ENCODE results near the gene FEZF1. TPM values are rescaled to one million over a fixed set of nuclear protein-coding genes. Genes with fewer than 3 reads are reported as not detected.

The FEZF1 gene
- total RNA-seq = not detected

- Mint-ChIP-seq H3K9me3 (ENCODE audit: insufficient read depth) (peaks cover 5% of the 10 kb centered on the region), H3K36me3 (ENCODE audit: low read depth) (peaks cover 11% of the 10 kb centered on the region), H3K4me3 (peak within 1 kb of the TSS; percentile 34), H3K27ac (no peak within 1 kb of the TSS), H3K4me1 (ENCODE audit: low read depth) (peaks cover 2% of the 10 kb centered on the region), H3K27me3 (ENCODE audit: low read depth) (peaks cover 78% of the 10 kb centered on the region)
- POLR2A ChIA-PET = no interaction called here
- CTCF ChIA-PET = no interaction called here
- DNase-seq (no peak), ATAC-seq (no peak)
These were observed at the start of gene FEZF1 for GRCh38 chr7:122304319-122304975. FEZF1 (minus strand) TSS chr7:122304750; CDS start chr7:122304437, 313 bp downstream.

GRCh38 chr7:122352454-122352853 is 47.9 kb upstream of the FEZF1 start:
- H3K4me1 Mint-ChIP-seq (ENCODE audit: low read depth) = no peaks in the 10 kb centered on the region
- ATAC-seq (no peak), DNase-seq (no peak)
- no peaks in the 10 kb centered on the region for H3K36me3 Mint-ChIP-seq (ENCODE audit: low read depth)
- POLR2A ChIA-PET = no interaction called here
- no peaks in the 10 kb centered on the region for H3K9me3 Mint-ChIP-seq (ENCODE audit: insufficient read depth)
- CTCF ChIA-PET = no interaction called here
- no peaks in the 10 kb centered on the region for H3K27me3 Mint-ChIP-seq (ENCODE audit: low read depth)
- no peak overlapping the region for H3K4me3 Mint-ChIP-seq
- H3K27ac Mint-ChIP-seq = no peak overlapping the region

DNA sequence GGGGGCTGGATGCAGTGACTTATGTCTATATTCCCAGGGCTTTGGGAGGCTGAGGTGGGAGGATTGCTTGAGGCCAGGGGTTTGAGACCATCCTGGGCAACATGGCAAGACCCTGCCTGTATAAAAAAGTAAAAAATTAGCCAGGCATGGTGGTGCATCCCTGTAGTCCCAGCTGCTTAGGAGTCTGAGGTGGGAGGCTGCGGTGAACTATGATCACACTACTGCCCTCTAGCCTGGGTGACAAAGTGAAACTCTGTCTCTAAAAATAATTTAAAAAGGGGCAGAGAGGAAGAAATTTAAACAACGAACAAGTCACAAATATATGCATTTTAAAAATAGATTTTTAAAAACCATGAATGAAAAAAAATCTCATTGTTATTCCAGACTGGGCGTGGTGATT is 46.2 kb upstream of the FEZF1 start:
- no peaks in the 10 kb centered on the region for H3K27me3 Mint-ChIP-seq (ENCODE audit: low read depth)
- H3K36me3 Mint-ChIP-seq (ENCODE audit: low read depth) = no peaks in the 10 kb centered on the region
- no peaks in the 10 kb centered on the region for H3K9me3 Mint-ChIP-seq (ENCODE audit: insufficient read depth)
- ATAC-seq (no peak), DNase-seq (no peak)
- ChIA-PET CTCF (no interaction called here), POLR2A (no interaction called here)
- no peaks in the 10 kb centered on the region for H3K4me1 Mint-ChIP-seq (ENCODE audit: low read depth)
- no peak overlapping the region for H3K4me3 Mint-ChIP-seq
- H3K27ac Mint-ChIP-seq = no peak overlapping the region

DNA sequence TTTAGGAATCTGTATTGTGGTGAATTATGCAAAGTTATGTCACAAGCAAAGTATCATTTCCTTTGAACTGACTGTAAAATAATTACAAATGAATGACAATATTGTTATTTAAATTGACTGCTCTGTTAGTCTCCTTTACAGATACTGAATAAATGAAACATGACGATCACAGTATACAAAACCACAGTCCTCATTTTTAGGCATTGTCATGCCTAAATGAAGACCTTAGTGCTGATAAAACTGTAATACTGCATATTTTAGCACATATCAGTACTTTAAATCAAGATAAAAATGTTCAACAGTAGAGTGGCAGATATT is 39.7 kb upstream of the FEZF1 start:
- ATAC-seq (no peak), DNase-seq (no peak)
- Mint-ChIP-seq H3K27me3 (ENCODE audit: low read depth) (no peaks in the 10 kb centered on the region), H3K4me3 (no peak overlapping the region), H3K27ac (no peak overlapping the region), H3K9me3 (ENCODE audit: insufficient read depth) (no peaks in the 10 kb centered on the region), H3K4me1 (ENCODE audit: low read depth) (no peaks in the 10 kb centered on the region), H3K36me3 (ENCODE audit: low read depth) (no peaks in the 10 kb centered on the region)
- POLR2A ChIA-PET = no interaction called here
- CTCF ChIA-PET = no interaction called here

DNA sequence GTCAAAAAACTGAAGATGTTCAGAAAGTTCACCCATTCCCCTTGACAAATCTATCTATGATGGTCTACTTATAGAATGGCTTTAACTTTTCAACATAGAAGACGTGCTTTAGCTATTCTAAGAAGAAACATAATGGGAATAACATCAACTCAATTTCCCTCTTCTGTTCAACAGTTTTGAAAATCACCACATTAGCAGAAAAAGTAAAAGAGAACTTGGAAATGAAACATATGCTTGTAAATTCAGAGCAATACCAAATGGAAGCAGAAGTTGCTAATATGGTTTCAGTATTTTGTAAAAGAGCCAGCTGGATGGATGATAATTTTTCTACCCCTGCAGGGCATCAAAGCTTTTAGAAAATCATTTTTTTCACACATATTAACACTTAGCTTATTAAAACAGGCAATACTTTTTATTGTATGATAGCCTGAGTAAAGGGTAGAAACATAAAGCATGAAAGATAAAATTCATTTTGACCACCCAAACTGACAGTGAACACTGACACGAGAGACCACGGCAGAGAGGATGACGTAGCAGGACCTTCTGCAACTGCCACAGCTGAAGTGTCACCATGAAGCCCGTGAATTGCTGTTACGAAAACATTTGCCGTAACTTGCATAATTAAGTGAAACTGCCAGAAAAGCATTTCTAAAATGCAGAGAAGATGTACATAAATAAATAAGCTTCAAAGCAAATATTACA is 39.2 kb upstream of the FEZF1 start:
- no peaks in the 10 kb centered on the region for H3K4me1 Mint-ChIP-seq (ENCODE audit: low read depth)
- no peaks in the 10 kb centered on the region for H3K27me3 Mint-ChIP-seq (ENCODE audit: low read depth)
- no peak for DNase-seq
- ChIA-PET CTCF (no interaction called here), POLR2A (no interaction called here)
- H3K36me3 Mint-ChIP-seq (ENCODE audit: low read depth) = no peaks in the 10 kb centered on the region
- H3K4me3 Mint-ChIP-seq = no peak overlapping the region
- no peak overlapping the region for H3K27ac Mint-ChIP-seq
- no peak for ATAC-seq
- no peaks in the 10 kb centered on the region for H3K9me3 Mint-ChIP-seq (ENCODE audit: insufficient read depth)

DNA sequence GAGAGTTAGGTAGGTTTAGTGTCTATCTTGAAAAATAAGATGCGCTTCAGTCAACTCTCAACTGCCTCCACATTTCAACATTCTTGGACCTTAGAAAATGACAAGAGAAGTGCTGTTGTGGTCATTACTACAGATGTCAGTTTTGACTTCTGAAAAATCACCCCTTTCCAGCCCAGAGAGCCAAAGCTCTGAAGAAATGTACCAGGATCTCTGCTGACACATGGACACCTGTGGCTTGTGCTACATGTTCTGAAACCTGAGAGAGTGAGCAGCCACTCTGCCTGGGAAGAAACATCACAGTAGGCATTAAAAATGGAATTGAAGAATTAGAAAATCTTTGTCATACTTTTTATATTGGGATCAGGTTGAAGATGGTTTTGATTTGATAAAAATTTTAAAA is 35.9 kb upstream of the FEZF1 start:
- no peak overlapping the region for H3K4me3 Mint-ChIP-seq
- ChIA-PET CTCF (no interaction called here), POLR2A (no interaction called here)
- no peak for ATAC-seq
- H3K4me1 Mint-ChIP-seq (ENCODE audit: low read depth) = no peaks in the 10 kb centered on the region
- H3K36me3 Mint-ChIP-seq (ENCODE audit: low read depth) = no peaks in the 10 kb centered on the region
- no peak for DNase-seq
- no peaks in the 10 kb centered on the region for H3K9me3 Mint-ChIP-seq (ENCODE audit: insufficient read depth)
- no peak overlapping the region for H3K27ac Mint-ChIP-seq
- no peaks in the 10 kb centered on the region for H3K27me3 Mint-ChIP-seq (ENCODE audit: low read depth)

- Mint-ChIP-seq H3K9me3 (ENCODE audit: insufficient read depth) (no peaks in the 10 kb centered on the region), H3K4me3 (no peak overlapping the region), H3K36me3 (ENCODE audit: low read depth) (no peaks in the 10 kb centered on the region), H3K27ac (no peak overlapping the region), H3K4me1 (ENCODE audit: low read depth) (no peaks in the 10 kb centered on the region), H3K27me3 (ENCODE audit: low read depth) (no peaks in the 10 kb centered on the region)
- CTCF ChIA-PET = no interaction called here
- POLR2A ChIA-PET = no interaction called here
- DNase-seq (no peak), ATAC-seq (no peak)
These were observed 34.8 kb upstream of the FEZF1 start for GRCh38 chr7:122339145-122339904.

DNA sequence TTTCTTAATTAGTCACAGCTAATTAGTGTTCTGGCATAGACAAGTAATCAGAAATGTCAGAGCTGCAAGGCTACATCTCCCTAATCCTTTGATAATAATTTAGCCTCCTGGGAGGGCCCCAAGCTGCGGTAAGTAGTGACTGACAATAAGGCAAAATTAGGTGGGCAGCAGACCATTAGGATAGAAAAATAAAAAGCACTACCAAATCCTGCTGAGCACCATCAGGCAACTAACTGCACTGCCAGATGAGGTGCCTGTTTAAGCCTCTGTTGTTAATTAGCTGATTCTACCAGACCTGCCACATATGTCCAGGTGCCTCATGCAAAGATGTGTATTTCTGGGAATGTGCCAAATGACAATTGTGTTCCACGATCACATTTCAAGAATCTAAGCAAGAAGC is 32.5 kb upstream of the FEZF1 start:
- Mint-ChIP-seq H3K27me3 (ENCODE audit: low read depth) (no peaks in the 10 kb centered on the region), H3K4me3 (no peak overlapping the region), H3K9me3 (ENCODE audit: insufficient read depth) (no peaks in the 10 kb centered on the region), H3K4me1 (ENCODE audit: low read depth) (no peaks in the 10 kb centered on the region), H3K36me3 (ENCODE audit: low read depth) (no peaks in the 10 kb centered on the region), H3K27ac (no peak overlapping the region)
- DNase-seq (no peak), ATAC-seq (no peak)
- ChIA-PET CTCF (no interaction called here), POLR2A (no interaction called here)

GRCh38 chr7:122329145-122329802 is 24.7 kb upstream of the FEZF1 start:
- ChIA-PET CTCF (no interaction called here), POLR2A (no interaction called here)
- no peaks in the 10 kb centered on the region for H3K9me3 Mint-ChIP-seq (ENCODE audit: insufficient read depth)
- H3K4me3 Mint-ChIP-seq = no peak overlapping the region
- no peaks in the 10 kb centered on the region for H3K4me1 Mint-ChIP-seq (ENCODE audit: low read depth)
- no peak for DNase-seq
- H3K27me3 Mint-ChIP-seq (ENCODE audit: low read depth) = no peaks in the 10 kb centered on the region
- ATAC-seq = no peak
- H3K36me3 Mint-ChIP-seq (ENCODE audit: low read depth) = no peaks in the 10 kb centered on the region
- no peak overlapping the region for H3K27ac Mint-ChIP-seq

- H3K9me3 Mint-ChIP-seq (ENCODE audit: insufficient read depth) = no peaks in the 10 kb centered on the region
- ATAC-seq = no peak
- no peaks in the 10 kb centered on the region for H3K4me1 Mint-ChIP-seq (ENCODE audit: low read depth)
- no peak overlapping the region for H3K27ac Mint-ChIP-seq
- H3K27me3 Mint-ChIP-seq (ENCODE audit: low read depth) = no peaks in the 10 kb centered on the region
- ChIA-PET POLR2A (no interaction called here), CTCF (no interaction called here)
- no peaks in the 10 kb centered on the region for H3K36me3 Mint-ChIP-seq (ENCODE audit: low read depth)
- H3K4me3 Mint-ChIP-seq = no peak overlapping the region
- no peak for DNase-seq
These were observed 23.4 kb upstream of the FEZF1 start for GRCh38 chr7:122327969-122328368.

DNA sequence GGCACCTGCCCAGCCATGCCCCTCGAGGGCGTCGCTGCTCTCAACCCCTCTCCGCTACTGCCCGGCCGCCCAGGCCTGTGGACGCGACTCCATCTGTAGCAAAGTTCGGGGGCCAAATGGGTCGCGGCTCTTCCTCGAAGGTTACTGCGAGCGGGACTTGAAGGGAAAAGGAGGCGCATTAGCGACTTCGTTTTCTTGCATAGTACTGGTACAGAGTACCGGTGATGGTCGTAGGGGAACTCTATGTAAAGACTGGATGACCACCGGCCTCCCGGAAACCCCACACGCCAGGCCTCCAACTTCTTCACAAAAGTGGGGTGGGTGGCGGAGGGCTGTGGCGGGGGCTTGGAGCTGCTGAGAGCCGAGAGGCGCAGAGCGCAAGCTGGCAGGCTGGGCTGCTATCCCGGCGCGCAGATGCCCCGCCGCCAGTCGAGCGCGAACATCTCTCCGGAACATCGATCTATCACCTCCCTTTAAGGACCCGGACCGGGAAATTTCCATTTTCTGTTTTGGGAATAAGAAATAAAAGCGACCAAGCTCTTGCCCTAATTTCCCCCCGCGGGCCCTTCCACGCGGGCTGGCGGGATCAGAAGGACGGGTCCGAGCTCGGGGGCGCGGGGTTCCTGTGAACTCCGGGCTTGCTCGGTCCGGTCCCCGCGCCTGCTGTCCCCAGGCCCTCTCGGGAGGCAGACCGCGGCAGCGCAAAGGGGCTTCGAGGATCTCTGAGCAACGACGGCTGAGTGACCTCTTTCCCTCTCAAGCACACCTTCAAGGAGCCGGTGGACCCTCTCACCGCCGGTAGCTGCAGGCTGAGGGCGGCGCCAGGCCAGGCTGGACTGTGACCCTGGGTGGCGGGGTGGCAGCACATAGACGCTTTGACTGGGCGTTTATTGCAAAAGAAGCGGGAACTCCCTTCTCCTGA is 12.2 kb upstream of the FEZF1 start:
- DNase-seq = no peak
- ATAC-seq = no peak
- Mint-ChIP-seq H3K36me3 (ENCODE audit: low read depth) (peaks cover 6% of the 10 kb centered on the region), H3K4me1 (ENCODE audit: low read depth) (no peaks in the 10 kb centered on the region), H3K27me3 (ENCODE audit: low read depth) (peaks cover 57% of the 10 kb centered on the region), H3K4me3 (no peak overlapping the region), H3K27ac (no peak overlapping the region), H3K9me3 (ENCODE audit: insufficient read depth) (no peaks in the 10 kb centered on the region)
- CTCF ChIA-PET = no interaction called here
- POLR2A ChIA-PET = no interaction called here

Measured in activated CD8-positive, alpha-beta T cell treated with anti-CD3 and anti-CD28 coated beads, Interleukin-2, amount 10 ng/mL, durations not matched to agents 7 days and 5 days (primary cell).